HepG2 (cell line): ENCODE data around the gene MGAT5. TPM values are rescaled to one million over a fixed set of nuclear protein-coding genes. Genes with fewer than 3 reads are reported as not detected.

ENCODE experiments used
- ELF4 ChIP-seq: sonication (generic); formaldehyde crosslinking; IDR thresholded peaks from 2 replicates; pipeline ENCODE4 v1.5.0; 2020; ENCODE audit warnings: missing genetic modification reagents, mild to moderate bottlenecking, moderate library complexity, borderline replicate concordance
- GABPA ChIP-seq, 2 experiments: IDR thresholded peaks; 2 replicates each; pipeline ENCODE4 v1.6.1; 2011 to 2016; ENCODE audit warnings: low read depth in 2 of 2, low read length in 1 of 2, missing biosample characterization in 1 of 2, missing genetic modification characterization in 1 of 2
- ISL2 ChIP-seq: sonication (generic); formaldehyde crosslinking; IDR thresholded peaks from 2 replicates; pipeline ENCODE4 v1.5.0; 2020; ENCODE audit warnings: missing genetic modification reagents
- KDM5A ChIP-seq: fragments of 200-600 bp; sonication (generic); IDR thresholded peaks from 2 replicates; pipeline ENCODE4 v1.7.0; 2018; ENCODE audit warnings: antibody characterized with exemption, mild to moderate bottlenecking, low read length, borderline replicate concordance
- KLF16 ChIP-seq, 2 experiments: sonication (generic) in 1 of 2; formaldehyde crosslinking in 1 of 2; IDR thresholded peaks; 2 replicates each; pipeline versions ENCODE4 v1.6.1 to v1.8.0; 2016 to 2023; ENCODE audit warnings: missing genetic modification reagents in 2 of 2, missing compliant biosample characterization in 1 of 2
- MIXL1 ChIP-seq: IDR thresholded peaks from 2 replicates; pipeline ENCODE4 v1.6.1; 2016
- POGZ ChIP-seq: sonication (generic); formaldehyde crosslinking; IDR thresholded peaks from 2 replicates; pipeline ENCODE4 v1.4.0; 2020; ENCODE audit warnings: mild to moderate bottlenecking, missing genetic modification reagents
- RFXAP ChIP-seq: sonication (generic); formaldehyde crosslinking; IDR thresholded peaks from 2 replicates; pipeline ENCODE4 v1.4.0; 2020; ENCODE audit warnings: missing genetic modification reagents, borderline replicate concordance
- SOX5 ChIP-seq: IDR thresholded peaks from 2 replicates; pipeline ENCODE4 v1.6.1; 2016; ENCODE audit warnings: borderline replicate concordance
- STAG1 ChIP-seq: sonication (generic); formaldehyde crosslinking; IDR thresholded peaks from 2 replicates; pipeline ENCODE4 v1.4.0; 2020; ENCODE audit warnings: missing genetic modification reagents
- ZFP36L1 ChIP-seq: sonication (generic); formaldehyde crosslinking; IDR thresholded peaks from 2 replicates; pipeline ENCODE4 v1.8.0; 2022; ENCODE audit warnings: mild to moderate bottlenecking, missing genetic modification reagents, moderate library complexity
- ZFP62 ChIP-seq: sonication (generic); formaldehyde crosslinking; IDR thresholded peaks from 2 replicates; pipeline ENCODE4 v1.4.0; 2020; ENCODE audit warnings: missing genetic modification reagents
- ZIK1 ChIP-seq: sonication (generic); formaldehyde crosslinking; IDR thresholded peaks from 2 replicates; pipeline ENCODE4 v1.5.0; 2020; ENCODE audit warnings: mild to moderate bottlenecking, low read depth, missing genetic modification reagents, borderline replicate concordance
- ZNF136 ChIP-seq: sonication (generic); formaldehyde crosslinking; IDR thresholded peaks from 2 replicates; pipeline ENCODE4 v1.8.1; 2022; ENCODE audit warnings: low read depth, mild to moderate bottlenecking, moderate library complexity, missing genetic modification reagents
- ZNF564 ChIP-seq: sonication (generic); formaldehyde crosslinking; IDR thresholded peaks from 2 replicates; pipeline ENCODE4 v1.8.1; 2023; ENCODE audit warnings: mild to moderate bottlenecking, missing genetic modification reagents
- ZNF766 ChIP-seq: sonication (generic); formaldehyde crosslinking; IDR thresholded peaks from 2 replicates; pipeline ENCODE4 v1.5.0; 2020; ENCODE audit warnings: missing genetic modification reagents, borderline replicate concordance
- polyA plus RNA-seq, 8 experiments: library from polyadenylated mRNA; depleted of rRNA in 3 of 8; stranded (reverse) in 7 of 8; unstranded in 1 of 8; fragments of >200 nt; fragmentation: Illumina TruSeq in 4 of 8; extraction: Trizol in 4 of 8; gene quantifications; 2 replicates each; pipeline versions ENCODE4 v1.2.1 to v1.2.3, GENCODE V29; 2011 to 2016; ENCODE audit warnings: low read depth in 4 of 8, missing spikeins in 1 of 8, mixed read lengths in 1 of 8; ENCODE audit not compliant: insufficient read depth in 1 of 8
- total RNA-seq, 5 experiments: library from RNA; depleted of rRNA; stranded (reverse); fragments of >200 nt; fragmentation: Illumina TruSeq; extraction: Trizol; gene quantifications; 2 replicates each; pipeline ENCODE4 v1.2.3, GENCODE V29; 2016; ENCODE audit warnings: low read depth in 1 of 5
- TF ChIP-seq, protein P1 (sequence below), 2 experiments: sonication (generic) in 1 of 2; formaldehyde crosslinking in 1 of 2; IDR thresholded peaks; 2 replicates each; pipeline versions ENCODE4 v1.4.0 to v1.6.1; 2016 to 2020; ENCODE audit warnings: borderline replicate concordance in 1 of 2, low read depth in 1 of 2, mild to moderate bottlenecking in 1 of 2, missing genetic modification reagents in 1 of 2
- TF ChIP-seq, protein P2 (sequence below): sonication (generic); formaldehyde crosslinking; IDR thresholded peaks from 2 replicates; pipeline ENCODE4 v1.4.0; 2020; ENCODE audit warnings: missing genetic modification reagents, mild to moderate bottlenecking, borderline replicate concordance
- TF ChIP-seq, protein P3 (sequence below): IDR thresholded peaks from 2 replicates; pipeline ENCODE4 v1.6.1; 2016; ENCODE audit warnings: low read depth, control low read depth
- TF ChIP-seq, protein P4 (sequence below): sonication (generic); formaldehyde crosslinking; IDR thresholded peaks from 2 replicates; pipeline ENCODE4 v1.5.1; 2020; ENCODE audit warnings: mild to moderate bottlenecking, missing genetic modification reagents, borderline replicate concordance

Gene MGAT5
- total and polyA plus RNA-seq, 2 of the 13 experiments (the other 11 are each of a cell fraction or from before 2014, with no cell fraction given), result 33.1 to 60.2 TPM

DNA sequence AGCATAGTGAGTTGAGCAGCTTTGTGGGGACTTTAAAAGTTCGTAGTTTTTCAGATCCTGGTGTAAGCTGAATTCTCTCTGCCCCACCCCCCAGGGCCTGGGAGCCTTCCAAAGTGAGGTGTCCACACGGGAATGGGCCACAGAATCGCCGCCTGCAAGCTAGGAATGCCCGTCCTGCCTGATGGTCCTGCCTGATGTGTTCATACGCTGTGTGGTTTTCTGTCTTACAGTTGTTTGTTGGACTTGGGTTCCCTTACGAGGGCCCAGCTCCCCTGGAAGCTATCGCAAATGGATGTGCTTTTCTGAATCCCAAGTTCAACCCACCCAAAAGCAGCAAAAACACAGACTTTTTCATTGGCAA, 158.7 kb downstream of the MGAT5 start (continued):
- TF ChIP-seq, protein P1, sequence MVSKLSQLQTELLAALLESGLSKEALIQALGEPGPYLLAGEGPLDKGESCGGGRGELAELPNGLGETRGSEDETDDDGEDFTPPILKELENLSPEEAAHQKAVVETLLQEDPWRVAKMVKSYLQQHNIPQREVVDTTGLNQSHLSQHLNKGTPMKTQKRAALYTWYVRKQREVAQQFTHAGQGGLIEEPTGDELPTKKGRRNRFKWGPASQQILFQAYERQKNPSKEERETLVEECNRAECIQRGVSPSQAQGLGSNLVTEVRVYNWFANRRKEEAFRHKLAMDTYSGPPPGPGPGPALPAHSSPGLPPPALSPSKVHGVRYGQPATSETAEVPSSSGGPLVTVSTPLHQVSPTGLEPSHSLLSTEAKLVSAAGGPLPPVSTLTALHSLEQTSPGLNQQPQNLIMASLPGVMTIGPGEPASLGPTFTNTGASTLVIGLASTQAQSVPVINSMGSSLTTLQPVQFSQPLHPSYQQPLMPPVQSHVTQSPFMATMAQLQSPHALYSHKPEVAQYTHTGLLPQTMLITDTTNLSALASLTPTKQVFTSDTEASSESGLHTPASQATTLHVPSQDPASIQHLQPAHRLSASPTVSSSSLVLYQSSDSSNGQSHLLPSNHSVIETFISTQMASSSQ (IDR thresholded peaks at IDR 0.05; ENCODE audit: low read depth), result no peak
- TF ChIP-seq, protein P1 (CRISPR knock-in tag; IDR thresholded peaks at IDR 0.05; ENCODE audit: borderline replicate concordance), result no peak
- TF ChIP-seq, protein P2, sequence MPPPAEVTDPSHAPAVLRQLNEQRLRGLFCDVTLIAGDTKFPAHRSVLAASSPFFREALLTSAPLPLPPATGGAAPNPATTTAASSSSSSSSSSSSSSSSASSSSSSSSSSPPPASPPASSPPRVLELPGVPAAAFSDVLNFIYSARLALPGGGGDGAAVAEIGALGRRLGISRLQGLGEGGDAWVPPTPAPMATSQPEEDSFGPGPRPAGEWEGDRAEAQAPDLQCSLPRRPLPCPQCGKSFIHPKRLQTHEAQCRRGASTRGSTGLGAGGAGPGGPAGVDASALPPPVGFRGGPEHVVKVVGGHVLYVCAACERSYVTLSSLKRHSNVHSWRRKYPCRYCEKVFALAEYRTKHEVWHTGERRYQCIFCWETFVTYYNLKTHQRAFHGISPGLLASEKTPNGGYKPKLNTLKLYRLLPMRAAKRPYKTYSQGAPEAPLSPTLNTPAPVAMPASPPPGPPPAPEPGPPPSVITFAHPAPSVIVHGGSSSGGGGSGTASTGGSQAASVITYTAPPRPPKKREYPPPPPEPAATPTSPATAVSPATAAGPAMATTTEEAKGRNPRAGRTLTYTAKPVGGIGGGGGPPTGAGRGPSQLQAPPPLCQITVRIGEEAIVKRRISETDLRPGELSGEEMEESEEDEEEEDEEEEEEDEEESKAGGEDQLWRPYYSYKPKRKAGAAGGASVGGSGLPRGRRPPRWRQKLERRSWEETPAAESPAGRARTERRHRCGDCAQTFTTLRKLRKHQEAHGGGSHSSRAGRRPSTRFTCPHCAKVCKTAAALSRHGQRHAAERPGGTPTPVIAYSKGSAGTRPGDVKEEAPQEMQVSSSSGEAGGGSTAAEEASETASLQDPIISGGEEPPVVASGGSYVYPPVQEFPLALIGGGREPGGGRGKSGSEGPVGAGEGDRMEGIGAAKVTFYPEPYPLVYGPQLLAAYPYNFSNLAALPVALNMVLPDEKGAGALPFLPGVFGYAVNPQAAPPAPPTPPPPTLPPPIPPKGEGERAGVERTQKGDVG, result 0 out of 2 replicates have a peak, but pooled peaks have one; percentile 4
- TF ChIP-seq ELF4, result 0 out of 2 replicates have a peak, but pooled peaks have one; percentile 40
- no peak for TF ChIP-seq ZNF766 (CRISPR knock-in tag)
- TF ChIP-seq SOX5 (CRISPR knock-in tag), result no peak
- TF ChIP-seq GABPA (IDR thresholded peaks at IDR 0.05; ENCODE audit: low read depth, low read length), result no peak
- no peak for TF ChIP-seq GABPA (CRISPR knock-in tag; IDR thresholded peaks at IDR 0.05; ENCODE audit: low read depth)
- TF ChIP-seq ZFP36L1 (CRISPR knock-in tag), result 0 out of 2 replicates have a peak, but pooled peaks have one; percentile 7
- peak; percentile 73; the same call in 1 of the 2 replicates for TF ChIP-seq KDM5A
- no peak for TF ChIP-seq ZNF564 (CRISPR knock-in tag)
- TF ChIP-seq KLF16 (CRISPR knock-in tag; IDR thresholded peaks at IDR 0.05), result no peak
- no peak for TF ChIP-seq ZNF136
- TF ChIP-seq ZIK1 (CRISPR knock-in tag), result no peak
- TF ChIP-seq RFXAP (CRISPR knock-in tag), result no peak
- TF ChIP-seq, protein P3, sequence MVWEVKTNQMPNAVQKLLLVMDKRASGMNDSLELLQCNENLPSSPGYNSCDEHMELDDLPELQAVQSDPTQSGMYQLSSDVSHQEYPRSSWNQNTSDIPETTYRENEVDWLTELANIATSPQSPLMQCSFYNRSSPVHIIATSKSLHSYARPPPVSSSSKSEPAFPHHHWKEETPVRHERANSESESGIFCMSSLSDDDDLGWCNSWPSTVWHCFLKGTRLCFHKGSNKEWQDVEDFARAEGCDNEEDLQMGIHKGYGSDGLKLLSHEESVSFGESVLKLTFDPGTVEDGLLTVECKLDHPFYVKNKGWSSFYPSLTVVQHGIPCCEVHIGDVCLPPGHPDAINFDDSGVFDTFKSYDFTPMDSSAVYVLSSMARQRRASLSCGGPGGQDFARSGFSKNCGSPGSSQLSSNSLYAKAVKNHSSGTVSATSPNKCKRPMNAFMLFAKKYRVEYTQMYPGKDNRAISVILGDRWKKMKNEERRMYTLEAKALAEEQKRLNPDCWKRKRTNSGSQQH, result no peak
- no peak for TF ChIP-seq POGZ (CRISPR knock-in tag)
- no peak for TF ChIP-seq ISL2 (CRISPR knock-in tag)
- 0 out of 2 replicates have a peak, but pooled peaks have one; percentile 6 for TF ChIP-seq STAG1 (CRISPR knock-in tag)
- no peak for TF ChIP-seq MIXL1 (CRISPR knock-in tag)
- no peak for TF ChIP-seq ZFP62 (CRISPR knock-in tag)
- TF ChIP-seq, protein P4, sequence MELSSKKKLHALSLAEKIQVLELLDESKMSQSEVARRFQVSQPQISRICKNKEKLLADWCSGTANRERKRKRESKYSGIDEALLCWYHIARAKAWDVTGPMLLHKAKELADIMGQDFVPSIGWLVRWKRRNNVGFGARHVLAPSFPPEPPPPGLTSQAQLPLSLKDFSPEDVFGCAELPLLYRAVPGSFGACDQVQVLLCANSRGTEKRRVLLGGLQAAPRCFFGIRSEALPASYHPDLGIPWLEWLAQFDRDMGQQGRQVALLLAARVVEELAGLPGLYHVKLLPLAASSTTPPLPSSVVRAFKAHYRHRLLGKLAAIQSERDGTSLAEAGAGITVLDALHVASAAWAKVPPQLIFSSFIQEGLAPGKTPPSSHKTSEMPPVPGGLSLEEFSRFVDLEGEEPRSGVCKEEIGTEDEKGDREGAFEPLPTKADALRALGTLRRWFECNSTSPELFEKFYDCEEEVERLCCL (CRISPR knock-in tag), result no peak
